ENCODE data around the gene PEX5L. TPM values are rescaled to one million over a fixed set of nuclear protein-coding genes. Genes with fewer than 3 reads are reported as not detected.

Gene PEX5L
- total RNA-seq, 1 experiment from 2014 or later: not detected

DNA sequence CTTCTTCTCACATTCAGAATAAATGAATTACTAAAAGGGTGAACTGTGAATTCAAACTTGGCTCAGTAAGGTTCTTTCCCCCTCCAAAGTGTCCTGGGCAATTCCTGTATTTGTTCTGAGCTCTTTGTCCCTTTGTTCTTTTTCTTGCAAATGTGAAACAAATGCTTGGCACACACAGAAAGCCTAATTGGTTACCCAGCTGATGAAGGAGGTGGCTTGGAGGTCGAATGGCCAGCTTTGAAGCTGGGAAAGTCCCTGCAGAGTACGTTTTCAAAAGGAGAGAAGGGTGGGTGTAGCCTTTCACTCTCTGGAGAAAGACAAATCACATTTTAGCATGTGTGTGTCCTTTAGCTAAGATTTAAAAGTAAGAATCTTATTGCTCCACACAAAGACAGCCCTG, 154.4 kb downstream of the PEX5L start (continued):
- TF ChIP-seq, protein P1, sequence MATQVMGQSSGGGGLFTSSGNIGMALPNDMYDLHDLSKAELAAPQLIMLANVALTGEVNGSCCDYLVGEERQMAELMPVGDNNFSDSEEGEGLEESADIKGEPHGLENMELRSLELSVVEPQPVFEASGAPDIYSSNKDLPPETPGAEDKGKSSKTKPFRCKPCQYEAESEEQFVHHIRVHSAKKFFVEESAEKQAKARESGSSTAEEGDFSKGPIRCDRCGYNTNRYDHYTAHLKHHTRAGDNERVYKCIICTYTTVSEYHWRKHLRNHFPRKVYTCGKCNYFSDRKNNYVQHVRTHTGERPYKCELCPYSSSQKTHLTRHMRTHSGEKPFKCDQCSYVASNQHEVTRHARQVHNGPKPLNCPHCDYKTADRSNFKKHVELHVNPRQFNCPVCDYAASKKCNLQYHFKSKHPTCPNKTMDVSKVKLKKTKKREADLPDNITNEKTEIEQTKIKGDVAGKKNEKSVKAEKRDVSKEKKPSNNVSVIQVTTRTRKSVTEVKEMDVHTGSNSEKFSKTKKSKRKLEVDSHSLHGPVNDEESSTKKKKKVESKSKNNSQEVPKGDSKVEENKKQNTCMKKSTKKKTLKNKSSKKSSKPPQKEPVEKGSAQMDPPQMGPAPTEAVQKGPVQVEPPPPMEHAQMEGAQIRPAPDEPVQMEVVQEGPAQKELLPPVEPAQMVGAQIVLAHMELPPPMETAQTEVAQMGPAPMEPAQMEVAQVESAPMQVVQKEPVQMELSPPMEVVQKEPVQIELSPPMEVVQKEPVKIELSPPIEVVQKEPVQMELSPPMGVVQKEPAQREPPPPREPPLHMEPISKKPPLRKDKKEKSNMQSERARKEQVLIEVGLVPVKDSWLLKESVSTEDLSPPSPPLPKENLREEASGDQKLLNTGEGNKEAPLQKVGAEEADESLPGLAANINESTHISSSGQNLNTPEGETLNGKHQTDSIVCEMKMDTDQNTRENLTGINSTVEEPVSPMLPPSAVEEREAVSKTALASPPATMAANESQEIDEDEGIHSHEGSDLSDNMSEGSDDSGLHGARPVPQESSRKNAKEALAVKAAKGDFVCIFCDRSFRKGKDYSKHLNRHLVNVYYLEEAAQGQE (IDR thresholded peaks at IDR 0.05; ENCODE audit: low read depth): no peak
- TF ChIP-seq EZH2phosphoT487 (IDR thresholded peaks at IDR 0.05; ENCODE audit: borderline replicate concordance): no peak

DNA sequence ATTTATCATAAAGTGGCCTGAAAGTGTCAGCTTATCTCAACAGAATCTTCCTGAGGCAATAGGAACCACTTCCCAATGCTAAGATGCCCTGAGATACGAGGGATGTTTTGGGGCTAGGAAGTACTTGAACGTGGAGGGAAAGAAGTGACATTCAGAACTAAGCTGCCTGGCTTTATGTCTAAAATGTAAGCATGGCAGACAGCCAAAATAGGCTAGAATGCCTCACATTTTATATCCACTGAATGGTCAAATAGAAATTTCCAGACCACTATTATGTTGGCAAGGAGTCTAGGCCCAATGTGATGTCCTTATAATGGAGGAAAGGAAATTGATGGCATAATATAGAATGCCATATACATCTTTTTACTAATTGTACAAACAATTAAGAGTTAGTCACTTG, 154.9 kb downstream of the PEX5L start:
- RAD21 ChIA-PET (ENCODE audit: low non-redundant PET in 1 of 2, low total read pairs in 2 of 2, uncharacterized antibody in 2 of 2, unreplicated experiment in 2 of 2): no interaction called here
- no peaks in the 10 kb centered on the region for H3K79me2 ChIP-seq (ENCODE audit: insufficient read depth, low read length)
- ATAC-seq (no peak), DNase-seq (ENCODE audit: low read depth, low spot score) (no peak)
- BruUV-seq (replicated peaks): no TSS peak
- POLR2A ChIA-PET: no interaction called here
- H4K20me1 ChIP-seq (ENCODE audit: insufficient read depth): no peaks in the 10 kb centered on the region; the same call in 1 of the 2 replicates
- H3K36me3 ChIP-seq (ENCODE audit: control insufficient read depth in 1 of 2, insufficient read depth in 2 of 2, low read length in 2 of 2): no peaks in the 10 kb centered on the region
- H2AFZ ChIP-seq (ENCODE audit: low read depth, low read length, poor library complexity, severe bottlenecking): no peak overlapping the region
- no peak overlapping the region for H3K27ac ChIP-seq (ENCODE audit: low read depth, low read length)
- H3K9me3 ChIP-seq (ENCODE audit: control insufficient read depth in 1 of 2, insufficient read depth in 1 of 2, low read depth in 1 of 2, low read length in 2 of 2): no peaks in the 10 kb centered on the region
- H3K9me2 ChIP-seq (ENCODE audit: insufficient read depth): no peaks in the 10 kb centered on the region
- no peak overlapping the region for H3K4me3 ChIP-seq (replicated peaks in 1 of 2; ENCODE audit: low read depth in 1 of 2, low read length in 2 of 2)
- peaks cover 28% of the 10 kb centered on the region for H3K27me3 ChIP-seq (ENCODE audit: insufficient read depth, low read length)
- H3K4me2 ChIP-seq (ENCODE audit: low read length): no peak overlapping the region
- intact Hi-C loops (cut with micrococcal nuclease): no loop called here
- H3K4me1 ChIP-seq (ENCODE audit: control insufficient read depth in 1 of 2, insufficient read depth in 2 of 2, low read length in 2 of 2): no peaks in the 10 kb centered on the region
- TF ChIP-seq EGR1 (IDR thresholded peaks at IDR 0.05; ENCODE audit: low read depth) (no peak), SP1 (IDR thresholded peaks at IDR 0.05; ENCODE audit: low read depth) (no peak), JUND (IDR thresholded peaks at IDR 0.05) (no peak), POLR2AphosphoS5 (IDR thresholded peaks at IDR 0.05; ENCODE audit: low read depth, low read length) (no peak), FOSL1 (IDR thresholded peaks at IDR 0.05; ENCODE audit: low read depth) (no peak), EZH2 (IDR thresholded peaks at IDR 0.05) (no peak), ELF1 (IDR thresholded peaks at IDR 0.05; ENCODE audit: borderline replicate concordance, low read depth) (no peak), CEBPB (IDR thresholded peaks at IDR 0.05; ENCODE audit: low read depth) (no peak), EZH2phosphoT487 (IDR thresholded peaks at IDR 0.05; ENCODE audit: borderline replicate concordance) (no peak), POLR2A (IDR thresholded peaks at IDR 0.05; ENCODE audit: borderline replicate concordance, extremely low read depth, insufficient read depth, insufficient read length) (no peak), ZFX (IDR thresholded peaks at IDR 0.05) (no peak), YY1 (IDR thresholded peaks at IDR 0.05; ENCODE audit: extremely low read depth, insufficient replicate concordance, low read depth, low read length) (no peak), CBX3 (IDR thresholded peaks at IDR 0.05; ENCODE audit: low read depth) (no peak), RAD21 (IDR thresholded peaks at IDR 0.05; ENCODE audit: low read depth) (no peak), SRF (IDR thresholded peaks at IDR 0.05; ENCODE audit: low read depth) (no peak), SIN3A (IDR thresholded peaks at IDR 0.05; ENCODE audit: low read depth) (no peak)
- TF ChIP-seq, protein P2, sequence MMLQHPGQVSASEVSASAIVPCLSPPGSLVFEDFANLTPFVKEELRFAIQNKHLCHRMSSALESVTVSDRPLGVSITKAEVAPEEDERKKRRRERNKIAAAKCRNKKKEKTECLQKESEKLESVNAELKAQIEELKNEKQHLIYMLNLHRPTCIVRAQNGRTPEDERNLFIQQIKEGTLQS (IDR thresholded peaks at IDR 0.05): no peak
- TF ChIP-seq, protein P1 (IDR thresholded peaks at IDR 0.05; ENCODE audit: low read depth): no peak
- CTCF ChIA-PET: no interaction called here
- H3K9ac ChIP-seq (ENCODE audit: low read length): no peak overlapping the region

All from HCT116 (cell line).